GM20000 (cell line): ENCODE measurements around the gene MIER1.

Experiments used
- DNase-seq: peaks from one replicate; pipeline ENCODE4 v3.0.0; 2012; ENCODE audit warnings: low spot score
- CTCF ChIP-seq: IDR thresholded peaks from 2 replicates; pipeline ENCODE4 v1.5.1; 2012; ENCODE audit warnings: mild to moderate bottlenecking, control low read depth; ENCODE audit errors: extremely low read depth, missing control alignments

The MIER1 gene

GRCh38 chr1:66929691-66929998 lies 4.9 kb downstream of the MIER1 start:
- DNase-seq, result no peak
- no peak for TF ChIP-seq CTCF

- peak; percentile 91 for DNase-seq
Measured at GRCh38 chr1:66929999-66930822, 5.4 kb downstream of the MIER1 start.

GRCh38 chr1:66930823-66931174 lies 6.0 kb downstream of the MIER1 start:
- DNase-seq, result no peak
- no peak for TF ChIP-seq CTCF

More at GRCh38 chr1:66929999-66930822, 5.4 kb downstream of the MIER1 start:
- no peak for TF ChIP-seq CTCF

- TF ChIP-seq CTCF, result no peak
- no peak for DNase-seq
Measured at GRCh38 chr1:66931590-66931989, 6.8 kb downstream of the MIER1 start.

GRCh38 chr1:66932291-66932690 lies 7.5 kb downstream of the MIER1 start:
- no peak for TF ChIP-seq CTCF
- no peak for DNase-seq

- DNase-seq, result no peak
- no peak for TF ChIP-seq CTCF
Measured at GRCh38 chr1:66933887-66934700, 9.3 kb downstream of the MIER1 start.

- no peak for DNase-seq
- no peak for TF ChIP-seq CTCF
Measured at GRCh38 chr1:66937529-66938234, 12.9 kb downstream of the MIER1 start.
